HEK293 (cell line): ENCODE results near the gene C2CD3.

Source experiments
- CTCF ChIA-PET: fragments of 350-600 bp; formaldehyde crosslinking; extraction: SDS; loops from one replicate; lab custom pipeline; 2021; ENCODE audit warnings: antibody characterized with exemption; lab: Yijun Ruan, JAX
- POLR2A ChIA-PET: fragments of 300-600 bp; formaldehyde crosslinking; extraction: SDS; loops from one replicate; lab custom pipeline; 2020; ENCODE audit warnings: antibody characterized with exemption, inconsistent platforms; lab: Yijun Ruan, JAX
- H3K27ac ChIP-seq: fragments of 200-500 bp; sonication (Bioruptor generic); 2 replicates; pipeline ENCODE4 v1.5.1; 2014; ENCODE audit warnings: low read depth, low read length, control low read depth, inconsistent platforms; ENCODE audit errors: extremely low read depth
- H3K36me3 ChIP-seq, 2 experiments: fragments of 200-500 bp in 1 of 2; sonication (Bioruptor generic) in 1 of 2; 1 replicate in 1 of 2; 2 replicates in 1 of 2; pipeline ENCODE4 v1.5.1; 2014 to 2017; ENCODE audit warnings: inconsistent platforms in 2 of 2, low read length in 2 of 2; ENCODE audit not compliant: control insufficient read depth in 2 of 2, insufficient read depth in 1 of 2
- H3K4me1 ChIP-seq: fragments of 200-500 bp; sonication (Bioruptor generic); 2 replicates; pipeline ENCODE4 v1.5.1; 2014; ENCODE audit warnings: mild to moderate bottlenecking, low read length, inconsistent platforms; ENCODE audit not compliant: control insufficient read depth, insufficient read depth
- H3K4me3 ChIP-seq: 2 replicates; pipeline ENCODE4 v1.5.1; 2011; ENCODE audit warnings: low read depth, mild to moderate bottlenecking, control low read depth, low read length, moderate library complexity
- H3K9me3 ChIP-seq: fragments of 200-500 bp; sonication (Bioruptor generic); 2 replicates; pipeline ENCODE4 v1.5.1; 2014; ENCODE audit warnings: low read depth, low read length, inconsistent platforms; ENCODE audit not compliant: control insufficient read depth, insufficient read depth
- BCL11B ChIP-seq: fragments of 450-650 bp; formaldehyde crosslinking; IDR thresholded peaks from 2 replicates; pipeline ENCODE4 v1.5.1; 2016; ENCODE audit warnings: low read depth, missing biosample characterization, missing genetic modification characterization
- GLIS1 ChIP-seq: fragments of 450-650 bp; formaldehyde crosslinking; IDR thresholded peaks from 2 replicates; pipeline ENCODE4 v1.5.1; 2016; ENCODE audit warnings: missing biosample characterization, missing genetic modification characterization
- OSR2 ChIP-seq: fragments of 450-650 bp; formaldehyde crosslinking; IDR thresholded peaks from 2 replicates; pipeline ENCODE4 v1.5.1; 2016; ENCODE audit warnings: missing biosample characterization, missing genetic modification characterization
- PRDM1 ChIP-seq: fragments of 450-650 bp; formaldehyde crosslinking; IDR thresholded peaks from 2 replicates; pipeline ENCODE4; 2016; ENCODE audit warnings: missing biosample characterization, missing genetic modification characterization
- REST ChIP-seq: fragments of 450-650 bp; formaldehyde crosslinking; IDR thresholded peaks from 2 replicates; pipeline ENCODE4 v1.5.1; 2016; ENCODE audit warnings: missing biosample characterization, missing genetic modification characterization
- SCRT1 ChIP-seq: fragments of 450-650 bp; formaldehyde crosslinking; IDR thresholded peaks from 2 replicates; pipeline ENCODE4 v1.5.1; 2016; ENCODE audit warnings: missing biosample characterization, missing genetic modification characterization, borderline replicate concordance
- ZBTB17 ChIP-seq: fragments of 450-650 bp; formaldehyde crosslinking; IDR thresholded peaks from 2 replicates; pipeline ENCODE4 v1.5.1; 2016; ENCODE audit warnings: missing biosample characterization, missing genetic modification characterization
- ZNF10 ChIP-seq: fragments of 450-650 bp; formaldehyde crosslinking; IDR thresholded peaks from 2 replicates; pipeline ENCODE4 v1.5.1; 2017; ENCODE audit warnings: missing biosample characterization, missing genetic modification characterization
- ZNF121 ChIP-seq: fragments of 450-650 bp; formaldehyde crosslinking; IDR thresholded peaks from 2 replicates; pipeline ENCODE4 v1.5.1; 2016; ENCODE audit warnings: missing biosample characterization, missing genetic modification characterization
- ZNF335 ChIP-seq: fragments of 450-650 bp; formaldehyde crosslinking; conservative IDR thresholded peaks from 2 replicates; pipeline ENCODE4 v1.5.1; 2016; ENCODE audit warnings: missing biosample characterization, missing genetic modification characterization
- ZNF341 ChIP-seq: fragments of 450-650 bp; formaldehyde crosslinking; IDR thresholded peaks from 2 replicates; pipeline ENCODE4; 2016; ENCODE audit warnings: low read depth, missing biosample characterization, missing genetic modification characterization
- ZNF391 ChIP-seq: fragments of 450-650 bp; formaldehyde crosslinking; IDR thresholded peaks from 2 replicates; pipeline ENCODE4 v1.5.1; 2016; ENCODE audit warnings: low read depth, missing biosample characterization, missing genetic modification characterization, borderline replicate concordance
- ZNF416 ChIP-seq: fragments of 450-650 bp; formaldehyde crosslinking; IDR thresholded peaks from 2 replicates; pipeline ENCODE4 v1.5.1; 2016; ENCODE audit warnings: missing biosample characterization, missing genetic modification characterization
- ZNF514 ChIP-seq: fragments of 450-650 bp; formaldehyde crosslinking; IDR thresholded peaks from 2 replicates; pipeline ENCODE4 v1.5.1; 2016; ENCODE audit warnings: missing biosample characterization, missing genetic modification characterization
- ZNF843 ChIP-seq: fragments of 450-650 bp; formaldehyde crosslinking; IDR thresholded peaks from 2 replicates; pipeline ENCODE4 v1.5.1; 2016; ENCODE audit warnings: missing biosample characterization, missing genetic modification characterization

The C2CD3 gene

GRCh38 chr11:74171997-74172396 lies 1.2 kb upstream of the C2CD3 start:
- TF ChIP-seq ZNF121 (tag by site-specific recombination) (no peak), ZNF514 (tag by site-specific recombination) (no peak), ZNF843 (tag by site-specific recombination) (no peak), ZNF416 (tag by site-specific recombination) (no peak), ZNF391 (no peak), GLIS1 (tag by site-specific recombination) (peak; percentile 42), PRDM1 (peak; percentile 85), ZBTB17 (tag by site-specific recombination) (peak; percentile 46; the same call in 1 of the 2 replicates)
- TF ChIP-seq, all 188 proteins: peak for 3
- Histone ChIP-seq H3K4me1 (no peaks in the 10 kb centered on the region), H3K36me3 (peaks cover 0 to 15% of the 10 kb centered on the region in 2 experiments; a peak in 1 of 3 replicates), H3K27ac (peak overlapping the region; percentile 63; the same call in 1 of the 2 replicates), H3K4me3 (peak overlapping the region; percentile 97), H3K9me3 (no peaks in the 10 kb centered on the region)
- ChIA-PET CTCF (no interaction called here), POLR2A (interaction anchor here (1.2 to 1.8 kb wide), 2 partner anchors 10 to 33 kb away, joined by 3 to 11 read pairs; no protein-coding TSS in a partner anchor)

- TF ChIP-seq ZNF341 (tag by site-specific recombination) (no peak), ZNF335 (tag by site-specific recombination) (peak; percentile 31; the same call in 1 of the 2 replicates)
- POLR2A ChIA-PET, result interaction anchor here (0.6 to 2.0 kb wide), 13 partner anchors 8 to 421 kb away, joined by 3 to 12 read pairs (median 3); partner anchors contain the start of genes POLD3 and UCP2
- Histone ChIP-seq H3K4me1 (no peaks in the 10 kb centered on the region), H3K4me3 (peak overlapping the region; percentile 97), H3K9me3 (no peaks in the 10 kb centered on the region), H3K36me3 (peaks cover 0 to 19% of the 10 kb centered on the region in 2 experiments; a peak in 1 of 3 replicates), H3K27ac (peak overlapping the region; percentile 63)
- CTCF ChIA-PET, result interaction anchor here (0.8 to 1.0 kb wide), 2 partner anchors 36 to 119 kb away, joined by 3 to 4 read pairs; no protein-coding TSS in a partner anchor
Measured at GRCh38 chr11:74171630-74171968, 797 bp upstream of the C2CD3 start.

GRCh38 chr11:74169738-74170458 lies 904 bp downstream of the C2CD3 start:
- peaks cover 8 to 33% of the 10 kb centered on the region in 2 experiments for H3K36me3 ChIP-seq
- CTCF ChIA-PET, result interaction anchor here (0.7 to 0.9 kb wide), 2 partner anchors 9 to 206 kb away, joined by 3 to 4 read pairs; no protein-coding TSS in a partner anchor

More at GRCh38 chr11:74169738-74170458, 904 bp downstream of the C2CD3 start:
- peak overlapping the region; percentile 63; the same call in 1 of the 2 replicates for H3K27ac ChIP-seq
- POLR2A ChIA-PET, result interaction anchor here (1.1 to 2.0 kb wide), 5 partner anchors 8 to 423 kb away, joined by 4 to 12 read pairs (median 7); partner anchors contain the start of genes POLD3 and UCP2
- peak overlapping the region; percentile 72 for H3K4me3 ChIP-seq
- no peaks in the 10 kb centered on the region for H3K4me1 ChIP-seq
- no peaks in the 10 kb centered on the region for H3K9me3 ChIP-seq
- TF ChIP-seq SCRT1, result peak; percentile 17; the same call in 1 of the 2 replicates
- TF ChIP-seq ZNF10 (tag by site-specific recombination), result 0 out of 2 replicates have a peak, but pooled peaks have one; percentile 20
- peak; percentile 33; the same call in 1 of the 2 replicates for TF ChIP-seq ZNF335 (tag by site-specific recombination)
- TF ChIP-seq BCL11B (tag by site-specific recombination), result no peak
- TF ChIP-seq ZBTB17 (tag by site-specific recombination), result peak; percentile 98
- TF ChIP-seq OSR2 (tag by site-specific recombination), result no peak
- TF ChIP-seq REST (tag by site-specific recombination), result no peak
